GM21381 (cell line): Measurements from ENCODE around the gene TLL1.

Experiments used
- ATAC-seq: cut with Tn5 transposase; IDR thresholded peaks from one replicate; pipeline ENCODE4 v1.9.1; 2021; ENCODE audit warnings: mild to moderate bottlenecking, moderate library complexity; ENCODE audit not compliant: unreplicated experiment

Gene TLL1

GRCh38 chr4:165879641-165880040 is 6.6 kb downstream of the TLL1 start:
- ATAC-seq = no peak

- ATAC-seq = no peak
Observed at GRCh38 chr4:165894159-165894558, 21.1 kb downstream of the TLL1 start.

DNA sequence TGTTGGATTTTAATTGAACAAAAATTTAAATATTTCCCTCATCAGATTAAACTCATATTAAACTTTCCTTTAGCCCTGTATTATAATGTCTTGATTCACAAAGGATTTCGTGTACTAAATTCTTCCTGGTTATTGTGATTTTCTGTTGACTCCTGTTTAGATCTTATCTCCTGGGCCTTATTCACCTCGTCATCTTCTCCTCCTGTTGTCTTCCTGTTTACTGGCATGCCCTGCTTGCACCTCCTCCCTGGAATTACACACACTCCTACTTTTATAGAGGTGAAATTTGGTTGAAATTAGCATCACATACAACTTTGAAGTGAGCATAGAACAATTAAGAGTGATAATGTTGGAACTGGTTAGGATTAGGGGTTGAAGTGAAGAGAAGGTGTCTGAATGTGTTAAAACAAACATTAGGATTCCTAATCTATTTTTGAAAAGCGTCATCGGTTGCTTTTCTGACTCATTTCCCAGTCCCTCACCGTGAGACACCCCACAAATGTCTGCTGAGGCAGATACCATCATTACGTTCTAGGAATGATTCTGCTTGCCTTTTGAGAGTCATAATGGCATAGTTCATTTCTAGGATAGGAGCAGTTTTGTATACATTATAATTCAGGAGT is 32.5 kb downstream of the TLL1 start:
- ATAC-seq = no peak

- ATAC-seq = no peak
Observed at GRCh38 chr4:165906272-165906671, 33.2 kb downstream of the TLL1 start.

DNA sequence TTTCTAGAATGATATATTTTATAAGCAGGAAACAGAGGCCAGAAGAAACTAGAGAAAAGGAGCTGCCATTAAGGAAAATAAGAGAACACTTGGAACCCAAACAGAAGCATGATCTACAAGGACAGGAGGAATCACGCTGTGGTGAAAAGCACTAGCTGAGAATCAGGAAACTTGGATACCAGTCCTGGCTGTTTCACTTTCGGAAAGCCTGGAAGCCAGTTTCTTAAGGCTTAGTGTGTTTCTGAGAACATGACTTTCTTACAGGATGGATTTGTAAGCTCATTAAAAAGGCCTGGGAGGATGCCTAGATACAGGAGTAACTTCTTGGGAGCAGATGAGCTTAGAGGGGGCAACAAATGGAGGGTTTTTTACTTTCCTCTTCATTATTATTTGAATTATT is 36.9 kb downstream of the TLL1 start:
- ATAC-seq = no peak

DNA sequence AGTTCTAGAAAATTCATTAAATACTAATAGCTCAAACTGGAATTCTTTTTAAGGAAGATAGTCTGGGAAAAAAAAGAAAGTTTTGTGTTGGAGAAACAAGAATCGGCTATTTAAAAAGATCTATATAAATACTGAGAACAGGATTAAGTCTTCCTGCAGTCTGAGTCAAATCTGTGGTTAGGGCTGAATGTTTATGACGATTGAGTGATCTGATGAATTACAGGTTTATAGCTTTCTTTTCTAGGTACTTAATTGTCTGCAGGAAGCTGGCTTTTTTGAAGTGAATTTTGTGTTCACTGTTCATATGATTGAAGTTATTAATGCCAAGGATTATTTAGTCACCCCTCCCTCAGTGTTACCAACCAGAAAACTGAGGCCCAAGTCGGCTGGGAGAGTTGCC is 42.2 kb downstream of the TLL1 start:
- ATAC-seq = no peak

GRCh38 chr4:165921546-165921945 is 48.5 kb downstream of the TLL1 start:
- no peak for ATAC-seq

- no peak for ATAC-seq
Observed at GRCh38 chr4:165922747-165923146, 49.7 kb downstream of the TLL1 start.

- no peak for ATAC-seq
Observed at GRCh38 chr4:165926307-165926706, 53.3 kb downstream of the TLL1 start.

- no peak for ATAC-seq
Observed at GRCh38 chr4:165927366-165927765, 54.3 kb downstream of the TLL1 start.

GRCh38 chr4:165927815-165928214 is 54.8 kb downstream of the TLL1 start:
- ATAC-seq = no peak

- ATAC-seq = no peak
Observed at GRCh38 chr4:165928601-165929000, 55.6 kb downstream of the TLL1 start.

GRCh38 chr4:165929662-165930061 is 56.6 kb downstream of the TLL1 start:
- ATAC-seq = no peak

GRCh38 chr4:165931741-165932140 is 58.7 kb downstream of the TLL1 start:
- ATAC-seq = no peak

- ATAC-seq = no peak
Observed at GRCh38 chr4:165944900-165945299, 71.9 kb downstream of the TLL1 start.

DNA sequence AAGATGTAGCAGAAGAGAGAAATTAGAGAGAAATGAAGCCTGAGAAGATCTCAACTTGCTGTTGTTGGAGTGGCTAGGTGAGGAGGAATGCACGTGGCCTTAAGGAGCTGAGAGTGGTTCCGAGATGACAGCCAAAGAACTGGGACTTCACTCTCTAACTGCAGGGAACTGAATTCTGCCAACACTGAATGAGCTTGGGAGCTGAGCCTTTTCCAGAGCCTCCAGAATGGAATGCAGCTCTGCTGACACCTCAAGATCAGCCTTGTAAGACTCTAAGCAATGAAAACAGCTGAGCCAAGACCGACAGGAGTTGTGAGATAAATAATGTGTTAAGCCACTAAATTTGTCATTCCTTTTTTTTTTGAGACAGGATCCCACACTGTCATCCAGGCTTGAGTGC is 73.0 kb downstream of the TLL1 start:
- ATAC-seq = no peak

DNA sequence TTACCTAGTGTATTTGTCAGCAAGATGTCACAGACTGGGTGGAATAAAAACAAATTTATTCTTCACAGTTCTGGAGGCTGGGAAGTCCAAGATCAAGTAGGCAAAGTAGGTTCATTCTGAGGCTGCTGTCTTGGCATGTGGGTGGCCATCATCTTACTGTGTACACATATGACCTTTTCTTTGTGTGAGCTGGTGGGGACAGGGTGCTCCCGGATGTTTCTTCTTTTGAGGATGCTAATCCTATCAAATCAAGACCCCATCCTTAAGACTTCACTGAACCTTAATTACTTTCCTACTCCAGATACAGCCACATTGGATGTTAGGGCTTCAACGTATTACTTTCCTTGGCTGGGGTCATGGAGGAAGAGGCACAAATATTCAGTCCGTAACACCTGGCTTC is 74.0 kb downstream of the TLL1 start:
- ATAC-seq = no peak

DNA sequence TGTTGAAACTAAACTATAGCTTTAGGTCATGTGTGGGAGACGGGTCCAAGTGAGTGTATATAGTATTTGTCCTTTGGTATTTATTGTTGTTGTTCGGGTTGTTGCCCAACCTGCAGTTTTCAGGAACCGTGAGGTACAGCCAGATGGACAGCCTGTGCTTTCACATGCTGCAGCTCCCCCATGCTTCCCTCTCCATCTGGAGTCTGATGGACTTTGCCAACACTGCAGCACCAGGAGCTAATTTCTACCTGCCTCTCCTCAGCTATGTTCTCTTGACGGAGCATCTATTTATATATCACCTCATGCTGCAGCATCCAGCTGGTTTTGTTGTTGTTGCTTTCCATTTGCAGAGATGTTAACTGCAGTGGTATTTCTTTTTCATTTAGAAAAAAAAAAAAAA is 80.1 kb downstream of the TLL1 start:
- no peak for ATAC-seq

DNA sequence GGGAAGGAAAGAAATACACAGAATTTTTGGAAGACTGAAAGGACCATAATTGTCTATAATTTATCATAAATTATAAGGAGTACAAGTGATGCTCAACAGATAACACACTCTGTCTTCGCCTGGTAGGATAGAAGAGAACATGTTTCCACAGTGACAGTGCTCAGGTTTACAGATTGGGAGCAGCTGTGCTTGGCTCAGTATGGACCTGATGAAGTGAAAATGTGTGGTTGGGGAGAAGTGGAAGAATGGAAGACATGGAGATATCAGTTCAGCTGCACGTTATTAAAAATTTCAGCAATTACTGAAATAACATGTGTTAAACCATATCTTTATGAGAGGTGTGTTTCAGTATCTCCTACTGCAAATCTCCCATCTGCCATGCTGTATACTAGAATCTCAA is 90.6 kb downstream of the TLL1 start:
- ATAC-seq = no peak

- no peak for ATAC-seq
Observed at GRCh38 chr4:165964591-165964990, 91.6 kb downstream of the TLL1 start.

DNA sequence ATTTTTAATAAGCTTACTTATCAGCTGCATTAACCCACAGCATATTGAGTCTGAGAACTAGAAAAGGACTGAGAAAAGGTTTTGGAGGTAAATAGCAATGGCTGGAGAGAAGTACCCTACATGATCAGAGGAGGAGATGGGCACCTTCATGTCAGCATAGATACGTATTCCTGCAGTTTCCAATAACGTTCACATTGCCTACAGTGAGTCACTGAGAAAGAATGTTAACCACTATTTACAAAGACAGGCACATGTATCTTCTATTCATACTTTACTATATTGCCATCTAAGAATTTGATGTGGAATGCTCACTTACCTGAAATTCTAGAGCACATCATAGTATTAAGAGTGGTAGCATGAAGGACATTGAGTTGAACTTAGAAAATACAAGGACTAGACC is 92.5 kb downstream of the TLL1 start:
- ATAC-seq = no peak

DNA sequence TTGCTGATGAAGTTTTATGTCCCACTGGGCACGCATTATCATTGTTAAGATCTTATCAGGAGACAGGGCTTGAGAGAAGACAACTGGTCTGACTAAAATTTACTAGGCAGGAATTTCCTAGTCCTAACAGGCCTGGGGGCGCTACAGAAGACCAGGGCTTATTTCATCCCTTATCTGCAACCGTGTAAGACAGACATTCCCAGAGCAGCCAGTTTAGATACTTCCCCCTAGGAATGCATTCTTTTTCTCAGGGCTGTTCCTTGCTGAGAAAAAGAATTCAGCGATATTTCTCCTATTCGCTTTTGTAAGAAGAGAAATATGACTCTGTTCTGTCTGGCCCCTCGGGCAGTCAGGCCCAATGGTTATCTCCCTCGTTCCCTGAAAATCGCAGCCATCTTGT is 93.8 kb downstream of the TLL1 start:
- ATAC-seq = no peak

- ATAC-seq = no peak
Observed at GRCh38 chr4:165967486-165967885, 94.4 kb downstream of the TLL1 start.
